Thoracic aorta endothelial cell (primary cell): Measurements from ENCODE around the gene NLGN4Y. TPM values are rescaled to one million over a fixed set of nuclear protein-coding genes. Genes with fewer than 3 reads are reported as not detected.

ENCODE experiments used
- total RNA-seq: library from RNA; depleted of rRNA; stranded (reverse); fragments of >200 nt; gene quantifications from 2 replicates; pipeline ENCODE4 v1.2.3, GENCODE V29; 2012

Gene NLGN4Y
- total RNA-seq, result 3.2 TPM in 1 of 2 replicates, not detected in the other

GRCh38 chrY:14524272-14525231, at the start of gene NLGN4Y:
Gene NLGN4Y (plus strand): TSS chrY:14524529. CDS start chrY:14622120, 97,591 bp downstream.

